Activated T-cell treated with anti-CD3 and anti-CD28 coated beads, Interleukin-2, amount 50 U/mL, for 4 hours (primary cell): ENCODE data around the gene NGFR. TPM values are rescaled to one million over a fixed set of nuclear protein-coding genes. Genes with fewer than 3 reads are reported as not detected.

Source experiments
- ATAC-seq, 2 donors: fragments of 200-7000 bp; cut with Tn5 transposase; one replicate each; pipeline ENCODE4 v1.10.0; 2021
- DNase-seq: peaks from one replicate; pipeline ENCODE4 v3.0.0-alpha.2; 2020
- H3K27me3 Mint-ChIP-seq: one replicate; pipeline ENCODE4 v1.8.0; 2021; ENCODE audit warnings: low read depth, mixed read lengths
- H3K36me3 Mint-ChIP-seq: one replicate; pipeline ENCODE4 v1.8.0; 2022; ENCODE audit warnings: mixed read lengths; ENCODE audit not compliant: insufficient read depth
- H3K4me1 Mint-ChIP-seq: one replicate; pipeline ENCODE4 v1.8.0; 2021; ENCODE audit warnings: low read depth, mixed read lengths
- H3K4me3 Mint-ChIP-seq: one replicate; pipeline ENCODE4 v1.8.0; 2021; ENCODE audit warnings: mild to moderate bottlenecking, moderate library complexity, mixed read lengths
- H3K9me3 Mint-ChIP-seq: one replicate; pipeline ENCODE4 v1.8.0; 2021; ENCODE audit warnings: mixed read lengths
- total RNA-seq, 3 donors: library from RNA; stranded (reverse); gene quantifications; one replicate each; pipeline ENCODE4 v1.2.1, GENCODE V29; 2021

Gene NGFR
- total RNA-seq, 3 donors from 2014 or later: 0.05 to 0.49 (median 0.05) TPM

DNA sequence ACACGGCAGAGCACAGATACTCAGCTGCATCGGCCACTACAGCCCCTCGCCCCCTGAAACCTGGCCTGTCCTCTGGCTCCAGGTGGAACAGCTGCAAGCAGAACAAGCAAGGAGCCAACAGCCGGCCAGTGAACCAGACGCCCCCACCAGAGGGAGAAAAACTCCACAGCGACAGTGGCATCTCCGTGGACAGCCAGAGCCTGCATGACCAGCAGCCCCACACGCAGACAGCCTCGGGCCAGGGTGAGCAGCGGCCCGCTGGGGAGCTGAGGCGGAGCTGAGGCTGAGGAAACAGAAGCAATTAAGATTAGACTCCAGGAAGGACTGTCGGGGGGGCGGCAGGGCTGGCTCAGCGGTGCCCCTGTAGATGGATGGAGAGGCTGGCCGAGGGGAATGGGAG lies 16.7 kb downstream of the NGFR start:
- Mint-ChIP-seq H3K4me3 (no peak overlapping the region), H3K9me3 (no peaks in the 10 kb centered on the region), H3K27me3 (peaks cover 29% of the 10 kb centered on the region), H3K4me1 (no peaks in the 10 kb centered on the region), H3K36me3 (no peaks in the 10 kb centered on the region)
- no peak for ATAC-seq
- no peak for DNase-seq

DNA sequence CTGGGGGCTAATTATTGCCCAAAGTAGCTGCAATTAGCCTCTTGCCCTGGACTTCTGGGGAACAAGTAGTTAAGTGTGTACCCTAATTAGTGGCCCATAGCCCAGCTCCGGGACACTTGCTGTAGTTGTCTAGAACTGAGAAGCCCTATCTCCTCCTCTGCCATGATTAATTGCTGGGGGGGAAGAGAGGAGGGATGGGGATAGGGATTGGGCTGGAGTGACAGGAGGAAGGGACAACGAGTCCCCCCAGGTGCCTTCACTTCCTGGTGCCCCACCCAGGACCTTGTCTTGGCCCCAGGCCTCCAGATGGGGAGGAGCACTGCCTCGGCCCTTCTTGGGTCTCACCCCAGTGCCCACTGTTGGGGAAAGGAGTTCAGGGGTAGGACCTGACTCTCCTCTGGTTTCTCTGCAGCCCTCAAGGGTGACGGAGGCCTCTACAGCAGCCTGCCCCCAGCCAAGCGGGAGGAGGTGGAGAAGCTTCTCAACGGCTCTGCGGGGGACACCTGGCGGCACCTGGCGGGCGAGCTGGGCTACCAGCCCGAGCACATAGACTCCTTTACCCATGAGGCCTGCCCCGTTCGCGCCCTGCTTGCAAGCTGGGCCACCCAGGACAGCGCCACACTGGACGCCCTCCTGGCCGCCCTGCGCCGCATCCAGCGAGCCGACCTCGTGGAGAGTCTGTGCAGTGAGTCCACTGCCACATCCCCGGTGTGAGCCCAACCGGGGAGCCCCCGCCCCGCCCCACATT lies 17.4 kb downstream of the NGFR start:
- ATAC-seq (no peak), DNase-seq (no peak)
- Mint-ChIP-seq H3K4me3 (no peak overlapping the region), H3K9me3 (no peaks in the 10 kb centered on the region), H3K4me1 (no peaks in the 10 kb centered on the region), H3K36me3 (no peaks in the 10 kb centered on the region), H3K27me3 (peaks cover 22% of the 10 kb centered on the region)

DNA sequence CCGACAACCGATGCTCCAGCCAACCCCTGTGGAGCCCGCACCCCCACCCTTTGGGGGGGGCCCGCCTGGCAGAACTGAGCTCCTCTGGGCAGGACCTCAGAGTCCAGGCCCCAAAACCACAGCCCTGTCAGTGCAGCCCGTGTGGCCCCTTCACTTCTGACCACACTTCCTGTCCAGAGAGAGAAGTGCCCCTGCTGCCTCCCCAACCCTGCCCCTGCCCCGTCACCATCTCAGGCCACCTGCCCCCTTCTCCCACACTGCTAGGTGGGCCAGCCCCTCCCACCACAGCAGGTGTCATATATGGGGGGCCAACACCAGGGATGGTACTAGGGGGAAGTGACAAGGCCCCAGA lies 17.9 kb downstream of the NGFR start:
- DNase-seq (no peak), ATAC-seq (no peak)
- Mint-ChIP-seq H3K27me3 (peaks cover 17% of the 10 kb centered on the region), H3K4me3 (no peak overlapping the region), H3K9me3 (no peaks in the 10 kb centered on the region), H3K4me1 (no peaks in the 10 kb centered on the region), H3K36me3 (no peaks in the 10 kb centered on the region)

DNA sequence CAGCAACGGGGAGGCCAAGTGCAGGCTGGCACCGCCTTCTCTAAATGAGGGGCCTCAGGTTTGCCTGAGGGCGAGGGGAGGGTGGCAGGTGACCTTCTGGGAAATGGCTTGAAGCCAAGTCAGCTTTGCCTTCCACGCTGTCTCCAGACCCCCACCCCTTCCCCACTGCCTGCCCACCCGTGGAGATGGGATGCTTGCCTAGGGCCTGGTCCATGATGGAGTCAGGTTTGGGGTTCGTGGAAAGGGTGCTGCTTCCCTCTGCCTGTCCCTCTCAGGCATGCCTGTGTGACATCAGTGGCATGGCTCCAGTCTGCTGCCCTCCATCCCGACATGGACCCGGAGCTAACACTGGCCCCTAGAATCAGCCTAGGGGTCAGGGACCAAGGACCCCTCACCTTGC lies 18.5 kb downstream of the NGFR start:
- no peak for ATAC-seq
- Mint-ChIP-seq H3K36me3 (no peaks in the 10 kb centered on the region), H3K9me3 (no peaks in the 10 kb centered on the region), H3K4me1 (no peaks in the 10 kb centered on the region), H3K27me3 (peaks cover 13% of the 10 kb centered on the region), H3K4me3 (no peak overlapping the region)
- DNase-seq: no peak

DNA sequence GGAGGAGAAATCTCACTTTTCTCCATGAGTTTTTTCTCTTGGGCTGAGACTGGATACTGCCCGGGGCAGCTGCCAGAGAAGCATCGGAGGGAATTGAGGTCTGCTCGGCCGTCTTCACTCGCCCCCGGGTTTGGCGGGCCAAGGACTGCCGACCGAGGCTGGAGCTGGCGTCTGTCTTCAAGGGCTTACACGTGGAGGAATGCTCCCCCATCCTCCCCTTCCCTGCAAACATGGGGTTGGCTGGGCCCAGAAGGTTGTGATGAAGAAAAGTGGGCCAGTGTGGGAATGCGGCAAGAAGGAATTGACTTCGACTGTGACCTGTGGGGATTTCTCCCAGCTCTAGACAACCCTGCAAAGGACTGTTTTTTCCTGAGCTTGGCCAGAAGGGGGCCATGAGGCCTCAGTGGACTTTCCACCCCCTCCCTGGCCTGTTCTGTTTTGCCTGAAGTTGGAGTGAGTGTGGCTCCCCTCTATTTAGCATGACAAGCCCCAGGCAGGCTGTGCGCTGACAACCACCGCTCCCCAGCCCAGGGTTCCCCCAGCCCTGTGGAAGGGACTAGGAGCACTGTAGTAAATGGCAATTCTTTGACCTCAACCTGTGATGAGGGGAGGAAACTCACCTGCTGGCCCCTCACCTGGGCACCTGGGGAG lies 19.1 kb downstream of the NGFR start:
- no peaks in the 10 kb centered on the region for H3K4me1 Mint-ChIP-seq
- no peaks in the 10 kb centered on the region for H3K9me3 Mint-ChIP-seq
- H3K36me3 Mint-ChIP-seq: no peaks in the 10 kb centered on the region
- DNase-seq: no peak
- H3K27me3 Mint-ChIP-seq: peaks cover 10% of the 10 kb centered on the region
- no peak for ATAC-seq
- H3K4me3 Mint-ChIP-seq: no peak overlapping the region

DNA sequence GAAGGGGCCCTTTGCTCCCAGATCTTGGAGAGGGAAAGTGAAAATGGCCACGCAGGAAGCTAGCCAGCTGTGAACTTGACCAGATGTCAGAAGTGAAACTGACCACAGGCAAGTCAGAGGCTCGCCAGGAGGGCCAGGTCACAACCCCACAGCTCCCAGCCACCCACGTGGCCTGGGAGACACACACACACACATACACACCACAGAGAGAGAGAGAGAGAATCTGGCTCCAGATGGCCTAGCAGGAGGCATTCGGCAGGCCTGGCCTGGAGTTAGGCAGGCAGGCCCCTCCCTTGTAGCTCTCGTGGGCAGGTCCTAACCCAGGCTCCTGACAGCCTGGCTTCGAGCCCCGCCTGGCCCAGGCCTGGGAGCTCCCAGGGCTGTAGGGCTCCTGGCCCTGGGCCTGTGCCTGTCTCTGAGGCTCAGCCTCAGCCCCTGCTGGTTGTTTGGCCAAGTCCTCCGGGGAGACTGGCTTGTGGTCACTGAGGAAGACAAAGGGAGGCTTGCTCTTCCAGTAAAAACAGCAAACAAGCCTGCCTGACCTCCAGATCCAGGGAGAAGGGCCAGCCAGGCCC lies 20.2 kb downstream of the NGFR start:
- H3K9me3 Mint-ChIP-seq: no peaks in the 10 kb centered on the region
- no peaks in the 10 kb centered on the region for H3K4me1 Mint-ChIP-seq
- ATAC-seq (no peak), DNase-seq (no peak)
- no peak overlapping the region for H3K4me3 Mint-ChIP-seq
- peaks cover 10% of the 10 kb centered on the region for H3K27me3 Mint-ChIP-seq
- no peaks in the 10 kb centered on the region for H3K36me3 Mint-ChIP-seq

DNA sequence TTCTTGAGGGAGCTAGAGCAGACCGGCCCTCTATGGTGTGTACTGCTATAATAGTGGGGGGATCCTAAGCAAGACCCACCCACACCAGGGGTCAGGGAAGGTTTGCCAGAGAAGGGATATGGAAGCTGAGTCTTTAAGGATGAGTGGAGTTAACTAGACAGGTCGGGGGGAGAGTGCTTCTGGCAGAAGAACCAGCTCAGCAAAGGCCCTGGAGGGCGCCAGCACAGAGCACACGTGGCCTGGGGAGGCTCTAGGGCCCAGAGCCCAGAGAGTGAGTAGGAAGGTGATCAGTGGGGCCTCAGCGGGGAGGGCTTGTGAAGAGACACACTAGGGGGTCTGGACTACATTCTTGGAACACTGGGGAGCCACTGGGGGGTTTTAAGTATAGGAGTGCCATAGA lies 21.1 kb downstream of the NGFR start:
- H3K4me3 Mint-ChIP-seq: no peak overlapping the region
- ATAC-seq (no peak), DNase-seq (no peak)
- no peaks in the 10 kb centered on the region for H3K36me3 Mint-ChIP-seq
- H3K27me3 Mint-ChIP-seq: peaks cover 10% of the 10 kb centered on the region
- H3K4me1 Mint-ChIP-seq: no peaks in the 10 kb centered on the region
- no peaks in the 10 kb centered on the region for H3K9me3 Mint-ChIP-seq

DNA sequence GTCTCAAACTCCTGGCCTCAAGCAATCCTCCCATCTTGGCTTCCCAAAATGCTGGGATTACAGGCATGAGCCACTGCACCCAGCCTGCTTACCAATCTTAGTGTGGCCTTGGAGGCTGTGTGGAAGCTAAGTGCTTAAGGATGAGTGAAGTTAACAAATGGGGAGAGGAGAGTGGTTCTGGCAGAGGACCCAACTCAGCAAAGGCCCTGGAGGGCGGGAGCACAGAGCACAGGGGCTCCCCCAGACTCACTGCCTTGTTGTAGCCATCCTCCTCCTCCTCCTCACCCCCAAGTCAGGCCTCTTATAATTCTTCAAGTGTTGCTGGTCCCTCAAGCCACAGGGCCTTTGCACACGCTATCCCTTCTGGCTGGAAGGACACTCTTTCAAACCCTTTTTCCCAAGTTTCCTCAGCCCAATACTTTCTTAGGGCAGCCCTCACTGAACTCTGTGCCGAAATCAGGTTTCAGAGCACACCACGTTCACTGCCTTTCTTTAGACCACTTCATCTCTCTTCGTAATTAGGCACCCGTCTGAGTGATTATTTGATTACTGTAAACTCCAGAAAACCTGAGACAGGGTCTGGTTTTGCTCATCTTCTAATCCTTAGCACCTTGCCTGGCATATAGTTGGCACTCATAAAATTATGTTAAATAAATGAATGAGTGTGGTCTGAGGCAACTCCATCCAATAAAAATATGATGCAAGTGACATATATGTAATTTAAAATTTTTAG lies 23.4 kb downstream of the NGFR start:
- Mint-ChIP-seq H3K4me1 (peaks cover 4% of the 10 kb centered on the region), H3K4me3 (no peak overlapping the region), H3K36me3 (no peaks in the 10 kb centered on the region), H3K27me3 (peaks cover 9% of the 10 kb centered on the region), H3K9me3 (no peaks in the 10 kb centered on the region)
- no peak for DNase-seq
- no peak for ATAC-seq

DNA sequence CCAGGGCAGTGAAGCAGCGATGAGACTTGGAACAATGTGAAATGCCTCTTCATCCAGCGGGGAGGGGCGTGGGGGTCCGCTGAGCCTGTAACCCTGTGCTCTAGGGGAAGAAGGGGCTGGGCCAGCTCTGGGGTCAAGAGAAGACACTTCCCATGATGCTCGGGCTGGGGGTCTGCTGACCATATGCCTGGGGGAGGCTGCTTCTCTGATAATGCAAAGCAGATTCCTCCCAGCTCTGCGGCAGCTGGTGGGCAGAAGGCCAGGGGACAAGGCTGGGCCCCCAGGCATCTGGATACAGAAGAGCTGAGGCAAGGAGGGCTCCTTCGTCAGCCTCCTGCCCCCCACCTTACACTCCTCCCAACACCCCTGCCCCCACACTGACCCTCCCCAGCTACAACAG lies 24.7 kb downstream of the NGFR start:
- H3K27me3 Mint-ChIP-seq: peaks cover 6% of the 10 kb centered on the region
- no peaks in the 10 kb centered on the region for H3K36me3 Mint-ChIP-seq
- ATAC-seq: no peak
- H3K9me3 Mint-ChIP-seq: no peaks in the 10 kb centered on the region
- no peak overlapping the region for H3K4me3 Mint-ChIP-seq
- H3K4me1 Mint-ChIP-seq: peaks cover 6% of the 10 kb centered on the region
- no peak for DNase-seq

DNA sequence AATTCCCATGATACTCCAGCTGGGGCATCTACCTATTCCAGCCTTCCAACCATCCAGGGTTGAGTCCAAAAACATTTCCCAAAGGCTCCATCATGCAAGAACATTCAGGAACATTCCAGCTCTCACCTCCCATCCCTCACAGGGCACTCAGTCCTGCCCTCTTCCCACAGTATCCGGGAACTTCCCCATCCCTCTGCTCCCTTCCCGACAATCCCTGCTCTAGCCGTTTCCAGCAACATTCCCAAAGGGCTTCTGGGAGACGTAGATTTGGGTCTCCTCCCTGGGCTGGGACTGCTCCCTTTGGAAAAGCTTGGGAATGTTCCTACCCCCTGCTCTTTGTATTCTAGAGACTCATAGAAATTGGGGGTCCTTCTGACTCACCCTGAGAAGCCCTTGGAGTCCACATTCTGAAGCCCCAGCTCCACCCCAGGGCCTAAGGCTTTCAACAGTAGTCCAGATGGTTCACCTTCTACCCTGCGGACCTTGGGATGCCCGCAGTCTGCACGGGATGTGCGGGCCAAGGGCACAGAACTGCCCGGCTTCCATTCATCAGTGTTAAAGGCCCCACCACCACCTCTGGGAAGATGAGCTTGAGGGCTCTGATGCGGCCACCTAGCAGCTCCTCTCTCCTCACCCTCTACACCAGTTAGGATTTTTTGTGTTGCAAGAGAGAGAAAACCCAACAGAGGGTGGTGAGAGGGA lies 25.4 kb downstream of the NGFR start:
- no peak for DNase-seq
- Mint-ChIP-seq H3K27me3 (peaks cover 6% of the 10 kb centered on the region), H3K4me3 (no peak overlapping the region), H3K4me1 (peaks cover 6% of the 10 kb centered on the region), H3K36me3 (no peaks in the 10 kb centered on the region), H3K9me3 (no peaks in the 10 kb centered on the region)
- no peak for ATAC-seq

DNA sequence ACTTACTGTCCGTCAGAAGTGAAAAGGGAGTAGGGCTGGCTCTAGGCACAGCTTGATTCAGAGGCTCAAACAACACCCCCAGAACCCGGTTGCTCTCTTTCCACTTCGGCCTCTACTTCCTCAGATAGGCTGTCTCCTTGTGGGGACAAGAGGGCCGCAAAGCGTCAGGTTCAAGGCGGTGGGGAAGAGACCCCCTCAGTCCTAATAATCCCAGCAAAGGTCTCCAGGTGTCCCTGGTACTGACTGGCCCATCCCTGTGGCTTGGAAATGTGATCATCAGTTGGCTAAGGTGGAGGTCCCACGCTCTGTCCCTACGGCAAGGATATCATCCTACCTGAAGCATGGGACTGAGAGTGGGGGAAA lies 26.0 kb downstream of the NGFR start:
- H3K4me1 Mint-ChIP-seq: peaks cover 6% of the 10 kb centered on the region
- H3K9me3 Mint-ChIP-seq: no peaks in the 10 kb centered on the region
- peaks cover 6% of the 10 kb centered on the region for H3K27me3 Mint-ChIP-seq
- no peak for DNase-seq
- H3K4me3 Mint-ChIP-seq: no peak overlapping the region
- ATAC-seq: no peak
- no peaks in the 10 kb centered on the region for H3K36me3 Mint-ChIP-seq

DNA sequence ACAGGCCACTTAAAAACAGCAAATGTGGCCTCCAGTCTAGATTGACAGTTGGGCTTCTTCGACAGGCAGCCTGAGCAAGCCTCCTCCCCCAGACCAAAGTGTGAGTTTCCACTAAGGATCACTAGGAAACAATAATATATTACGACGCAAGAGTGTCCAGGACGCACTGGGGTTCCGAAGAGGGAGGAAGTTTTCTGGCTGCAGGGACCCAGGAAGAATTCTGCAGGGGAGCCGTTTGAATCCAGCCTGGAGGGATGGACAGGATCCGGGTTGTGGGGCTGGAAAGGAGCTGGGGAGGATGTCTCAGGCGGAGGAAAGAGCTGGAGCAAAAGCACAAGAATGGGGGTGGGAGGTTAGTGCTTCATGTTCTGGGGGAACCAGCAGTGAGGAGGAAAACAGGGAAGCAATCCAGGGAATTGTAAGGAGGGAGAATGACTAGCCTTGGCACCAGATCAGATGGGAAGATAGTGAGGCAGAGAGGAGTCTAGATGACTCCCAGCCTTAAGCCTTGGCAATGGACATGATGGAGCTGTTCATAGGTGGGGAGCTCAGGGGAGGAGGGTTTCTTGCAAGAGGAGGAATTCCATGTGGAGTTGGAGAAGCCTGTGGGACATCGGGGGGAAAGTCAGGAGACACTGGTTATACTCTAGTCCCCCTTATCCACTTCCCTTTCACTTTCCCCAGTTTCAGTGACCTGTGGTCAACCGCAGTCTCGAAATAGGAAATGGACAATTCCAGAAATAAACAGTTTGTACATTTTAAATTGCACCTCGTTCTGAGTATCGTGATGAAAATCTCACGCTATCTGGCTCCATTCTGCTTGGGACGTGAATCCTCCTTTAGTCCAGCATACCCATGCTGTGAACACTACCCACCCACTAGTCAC lies 26.6 kb downstream of the NGFR start:
- Mint-ChIP-seq H3K27me3 (peaks cover 9% of the 10 kb centered on the region), H3K4me1 (peaks cover 6% of the 10 kb centered on the region), H3K4me3 (no peak overlapping the region), H3K36me3 (no peaks in the 10 kb centered on the region), H3K9me3 (no peaks in the 10 kb centered on the region)
- ATAC-seq (no peak), DNase-seq (no peak)

DNA sequence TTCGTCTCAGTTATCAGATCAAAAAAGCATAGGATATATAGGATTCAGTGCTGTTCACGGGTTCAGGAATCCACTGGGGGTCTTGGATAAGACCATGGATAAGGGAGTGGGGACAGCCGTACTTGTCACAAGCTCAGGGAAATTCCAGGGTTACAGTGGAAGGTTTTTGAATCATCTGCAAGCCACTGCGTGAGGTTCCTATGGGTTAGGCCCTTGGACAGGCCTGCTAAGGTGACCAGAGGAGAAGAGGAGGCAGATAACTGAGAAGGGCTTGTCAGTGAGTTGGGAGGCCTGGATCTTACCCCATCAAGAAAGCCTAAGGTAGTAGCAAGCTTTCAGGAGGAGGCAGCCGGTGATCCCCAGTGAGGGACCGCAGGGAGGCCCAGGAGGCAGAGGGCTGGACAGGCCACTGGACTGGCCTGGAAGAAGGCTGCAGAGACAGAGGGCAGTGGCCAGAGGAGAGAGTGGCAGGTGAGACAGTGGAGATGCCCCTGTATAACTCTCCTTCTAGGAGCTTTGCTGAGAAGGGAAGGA lies 27.3 kb downstream of the NGFR start:
- H3K36me3 Mint-ChIP-seq: no peaks in the 10 kb centered on the region
- no peaks in the 10 kb centered on the region for H3K9me3 Mint-ChIP-seq
- ATAC-seq (no peak), DNase-seq (no peak)
- peaks cover 9% of the 10 kb centered on the region for H3K27me3 Mint-ChIP-seq
- no peak overlapping the region for H3K4me3 Mint-ChIP-seq
- peaks cover 6% of the 10 kb centered on the region for H3K4me1 Mint-ChIP-seq
